Measurements from ENCODE around the gene C10orf53.

C10orf53 gene

GRCh38 chr10:49679480-49679893 is at the start of gene C10orf53:
TSS of gene C10orf53 (plus strand) at chr10:49679651. CDS start at chr10:49679698, 47 bp downstream.
- no peak for DNase-seq (ENCODE audit: low read depth)

GRCh38 chr10:49631975-49632374 is 47.5 kb upstream of the C10orf53 start:
- DNase-seq (ENCODE audit: low read depth): no peak

GRCh38 chr10:49632406-49633317 is 46.8 kb upstream of the C10orf53 start:
- no peak for DNase-seq (ENCODE audit: low read depth)

GRCh38 chr10:49633327-49634068 is 46.0 kb upstream of the C10orf53 start:
- DNase-seq (ENCODE audit: low read depth): no peak

- no peak for DNase-seq (ENCODE audit: low read depth)
Observed at GRCh38 chr10:49634069-49634660, 45.3 kb upstream of the C10orf53 start.

GRCh38 chr10:49642311-49642710 is 37.1 kb upstream of the C10orf53 start:
- DNase-seq (ENCODE audit: low read depth): no peak

- DNase-seq (ENCODE audit: low read depth): no peak
Observed at GRCh38 chr10:49643241-49644034, 36.0 kb upstream of the C10orf53 start.

- DNase-seq (ENCODE audit: low read depth): no peak
Observed at GRCh38 chr10:49644035-49644646, 35.3 kb upstream of the C10orf53 start.

- no peak for DNase-seq (ENCODE audit: low read depth)
Observed at GRCh38 chr10:49645417-49645816, 34.0 kb upstream of the C10orf53 start.

GRCh38 chr10:49645871-49646870 is 33.3 kb upstream of the C10orf53 start:
- no peak for DNase-seq (ENCODE audit: low read depth)

GRCh38 chr10:49647554-49647953 is 31.9 kb upstream of the C10orf53 start:
- DNase-seq (ENCODE audit: low read depth): no peak

- no peak for DNase-seq (ENCODE audit: low read depth)
Observed at GRCh38 chr10:49647985-49648795, 31.3 kb upstream of the C10orf53 start.

GRCh38 chr10:49649294-49649693 is 30.2 kb upstream of the C10orf53 start:
- no peak for DNase-seq (ENCODE audit: low read depth)

GRCh38 chr10:49649936-49650723 is 29.3 kb upstream of the C10orf53 start:
- no peak for DNase-seq (ENCODE audit: low read depth)

GRCh38 chr10:49650724-49651034 is 28.8 kb upstream of the C10orf53 start:
- no peak for DNase-seq (ENCODE audit: low read depth)

GRCh38 chr10:49651039-49651835 is 28.2 kb upstream of the C10orf53 start:
- no peak for DNase-seq (ENCODE audit: low read depth)

- no peak for DNase-seq (ENCODE audit: low read depth)
Observed at GRCh38 chr10:49651917-49652316, 27.5 kb upstream of the C10orf53 start.
